Measurements from ENCODE around the gene PRKAR1B.
"Not testable (repeated sequence)": the region's sequence is repeated elsewhere in the genome, so short reads cannot be mapped to it uniquely, and the experiment has no call there.

PRKAR1B gene

DNA sequence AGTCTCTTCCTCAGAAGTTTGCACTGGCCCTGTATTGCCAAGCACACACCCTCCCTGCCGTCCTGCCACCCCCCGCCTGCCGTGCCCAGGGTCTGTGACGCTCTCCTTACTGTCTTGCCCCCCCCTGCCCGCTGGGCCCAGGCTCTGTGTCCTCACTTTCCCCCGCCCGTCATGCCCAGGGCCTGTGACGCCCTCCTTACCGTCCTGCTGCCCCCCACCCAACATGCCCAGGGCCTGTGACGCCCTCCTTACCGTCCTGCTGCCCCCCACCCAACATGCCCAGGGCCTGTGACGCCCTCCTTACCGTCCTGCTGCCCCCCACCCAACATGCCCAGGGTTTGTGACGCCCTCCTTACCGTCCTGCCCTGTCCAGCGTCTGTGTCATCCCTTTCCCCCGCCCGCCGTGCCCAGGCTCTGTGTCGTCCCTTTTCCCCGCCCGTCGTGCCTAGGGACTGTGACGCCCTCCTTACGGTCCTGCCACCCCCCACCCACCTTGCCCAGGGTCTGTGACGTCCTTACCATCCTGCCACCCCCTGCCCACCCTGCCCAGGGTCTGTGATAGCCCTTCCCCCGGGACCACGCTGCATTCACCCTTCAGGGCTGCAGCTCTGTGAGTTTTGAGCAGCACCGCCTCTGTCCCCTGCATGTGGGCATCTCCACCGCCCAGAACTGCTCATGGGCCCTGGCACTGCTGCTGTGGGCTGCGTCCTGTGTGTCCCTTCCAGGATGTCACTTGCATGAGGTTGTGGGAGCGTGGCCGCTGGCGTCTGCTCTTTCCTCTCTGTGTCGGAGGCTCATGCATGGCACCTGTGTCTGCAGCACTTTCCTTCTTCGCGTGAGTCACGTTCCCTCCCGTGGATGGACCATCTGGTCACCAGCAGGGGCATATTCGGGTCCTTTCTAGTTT, 19.3 kb upstream of the PRKAR1B start:
- H3K4me3 ChIP-seq (ENCODE audit: low read length): no peak overlapping the region
- TF ChIP-seq, protein P1, sequence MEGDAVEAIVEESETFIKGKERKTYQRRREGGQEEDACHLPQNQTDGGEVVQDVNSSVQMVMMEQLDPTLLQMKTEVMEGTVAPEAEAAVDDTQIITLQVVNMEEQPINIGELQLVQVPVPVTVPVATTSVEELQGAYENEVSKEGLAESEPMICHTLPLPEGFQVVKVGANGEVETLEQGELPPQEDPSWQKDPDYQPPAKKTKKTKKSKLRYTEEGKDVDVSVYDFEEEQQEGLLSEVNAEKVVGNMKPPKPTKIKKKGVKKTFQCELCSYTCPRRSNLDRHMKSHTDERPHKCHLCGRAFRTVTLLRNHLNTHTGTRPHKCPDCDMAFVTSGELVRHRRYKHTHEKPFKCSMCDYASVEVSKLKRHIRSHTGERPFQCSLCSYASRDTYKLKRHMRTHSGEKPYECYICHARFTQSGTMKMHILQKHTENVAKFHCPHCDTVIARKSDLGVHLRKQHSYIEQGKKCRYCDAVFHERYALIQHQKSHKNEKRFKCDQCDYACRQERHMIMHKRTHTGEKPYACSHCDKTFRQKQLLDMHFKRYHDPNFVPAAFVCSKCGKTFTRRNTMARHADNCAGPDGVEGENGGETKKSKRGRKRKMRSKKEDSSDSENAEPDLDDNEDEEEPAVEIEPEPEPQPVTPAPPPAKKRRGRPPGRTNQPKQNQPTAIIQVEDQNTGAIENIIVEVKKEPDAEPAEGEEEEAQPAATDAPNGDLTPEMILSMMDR (IDR thresholded peaks at IDR 0.05; ENCODE audit: insufficient read depth, low read depth, low read length, missing control alignments): no peak
- DNase-seq (ENCODE audit: low read depth): no peak

DNA sequence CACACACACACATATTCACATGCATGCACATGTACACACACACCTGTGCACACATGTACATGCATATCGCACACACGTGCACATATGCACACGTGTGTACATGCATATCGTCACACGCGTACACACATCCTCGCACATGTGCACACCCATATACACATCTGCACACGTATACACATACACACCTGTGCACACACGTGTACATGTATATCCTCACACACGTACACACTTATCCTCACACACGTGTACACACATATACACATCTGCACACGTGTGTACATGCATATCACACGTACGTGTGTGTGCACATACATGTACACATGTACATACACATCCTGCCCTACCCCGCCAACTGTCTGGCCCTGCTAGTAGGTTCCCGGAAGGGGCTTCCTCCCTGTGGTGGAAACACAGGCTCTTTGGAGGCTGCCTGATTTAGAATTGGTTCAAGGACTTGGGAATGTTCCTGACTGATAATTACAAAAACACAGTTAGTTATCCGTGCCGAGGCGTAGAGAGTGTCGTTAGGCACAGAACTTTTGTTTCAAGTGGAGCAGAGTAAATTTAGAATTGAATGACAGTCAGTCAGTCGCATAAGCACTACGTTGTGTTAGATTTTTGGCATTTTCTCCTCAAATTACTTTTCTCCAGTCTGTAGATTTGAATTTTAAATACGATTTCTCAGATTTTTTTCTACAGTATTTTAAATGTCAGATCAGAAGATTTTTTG, 18.5 kb upstream of the PRKAR1B start:
- TF ChIP-seq, protein P1 (IDR thresholded peaks at IDR 0.05; ENCODE audit: insufficient read depth, low read depth, low read length, missing control alignments): no peak
- no peak for DNase-seq (ENCODE audit: low read depth)
- H3K4me3 ChIP-seq (ENCODE audit: low read length): no peak overlapping the region

DNA sequence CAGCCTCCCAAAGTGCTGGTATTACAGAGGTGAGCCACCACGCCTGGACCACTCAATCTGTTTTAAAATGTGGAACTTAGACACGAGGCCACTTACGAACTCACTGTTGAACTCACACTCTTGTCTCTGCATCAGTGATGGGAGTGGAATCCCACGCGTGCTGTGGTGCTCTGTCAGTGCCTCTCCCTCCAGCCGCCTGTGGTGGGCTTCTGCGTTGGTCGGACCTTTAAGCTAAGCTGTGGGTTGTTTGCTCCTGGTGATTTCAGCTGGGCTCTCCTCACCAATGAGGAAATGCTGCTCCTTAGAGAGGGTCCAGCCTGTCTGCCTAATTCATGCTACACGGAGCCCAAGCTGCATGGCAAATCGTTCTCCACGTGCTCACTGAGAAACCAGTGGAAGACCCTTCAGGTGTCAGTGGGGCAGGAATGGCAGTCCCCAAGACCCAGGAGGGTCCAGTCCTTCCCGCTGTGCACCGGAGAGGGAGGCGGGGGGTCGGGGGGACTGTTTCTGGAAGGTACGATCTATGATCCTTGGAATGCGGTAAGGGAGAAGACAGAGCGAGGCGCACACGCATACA, 17.9 kb upstream of the PRKAR1B start:
- TF ChIP-seq, protein P1 (IDR thresholded peaks at IDR 0.05; ENCODE audit: insufficient read depth, low read depth, low read length, missing control alignments): no peak
- no peak for DNase-seq (ENCODE audit: low read depth)
- H3K4me3 ChIP-seq (ENCODE audit: low read length): no peak overlapping the region

DNA sequence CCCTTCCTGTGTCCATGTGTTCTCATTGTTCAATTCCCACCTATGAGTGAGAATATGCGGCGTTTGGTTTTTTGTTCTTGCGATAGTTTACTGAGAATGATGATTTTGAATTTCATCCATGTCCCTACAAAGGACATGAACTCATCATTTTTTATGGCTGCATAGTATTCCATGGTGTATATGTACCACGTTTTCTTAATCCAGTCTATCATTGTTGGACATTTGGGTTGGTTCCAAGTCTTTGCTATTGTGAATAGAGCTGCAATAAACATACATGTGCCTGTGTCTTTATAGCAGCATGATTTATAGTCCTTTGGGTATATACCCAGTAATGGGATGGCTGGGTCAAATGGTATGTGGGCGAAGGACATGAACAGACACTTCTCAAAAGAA, 17.0 kb upstream of the PRKAR1B start:
- not testable (repeated sequence) for H3K4me3 ChIP-seq (ENCODE audit: low read length); DNase-seq (ENCODE audit: low read depth)

DNA sequence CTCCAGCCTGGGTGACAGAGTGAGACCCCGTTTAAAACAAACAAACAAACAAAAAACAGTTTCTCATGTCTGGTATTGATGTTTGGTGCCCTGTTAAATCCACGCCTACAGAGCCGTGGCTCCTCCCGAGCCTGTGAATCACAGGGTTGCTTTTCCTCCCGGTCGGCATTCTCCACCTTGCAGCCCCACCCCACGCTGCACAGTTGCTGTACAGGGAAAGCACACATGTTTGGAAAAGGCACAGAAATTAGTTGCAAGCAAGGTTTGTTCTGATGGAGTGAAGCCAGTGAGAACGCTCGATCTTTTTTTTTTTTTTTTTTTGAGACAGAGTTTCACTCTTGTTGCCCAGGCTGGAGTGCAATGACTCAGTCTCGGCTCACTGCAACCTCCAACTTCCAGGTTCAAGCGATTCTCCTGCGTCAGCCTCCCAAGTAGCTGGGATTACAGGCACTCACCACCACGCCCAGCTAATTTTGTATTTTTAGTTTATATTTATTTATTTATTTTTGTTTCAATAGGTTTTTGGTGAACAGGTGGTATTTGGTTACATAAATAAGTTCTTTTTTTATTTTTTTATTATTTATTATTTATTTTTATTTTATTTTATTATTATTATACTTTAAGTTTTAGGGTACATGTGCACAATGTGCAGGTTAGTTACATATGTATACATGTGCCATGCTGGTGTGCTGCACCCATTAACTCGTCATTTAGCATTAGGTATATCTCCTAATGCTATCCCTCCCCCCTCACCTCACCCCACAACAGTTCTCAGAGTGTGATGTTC, 16.5 kb upstream of the PRKAR1B start:
- H3K4me3 ChIP-seq (ENCODE audit: low read length): not testable (repeated sequence)
- peak; percentile 81 for DNase-seq (ENCODE audit: low read depth)

DNA sequence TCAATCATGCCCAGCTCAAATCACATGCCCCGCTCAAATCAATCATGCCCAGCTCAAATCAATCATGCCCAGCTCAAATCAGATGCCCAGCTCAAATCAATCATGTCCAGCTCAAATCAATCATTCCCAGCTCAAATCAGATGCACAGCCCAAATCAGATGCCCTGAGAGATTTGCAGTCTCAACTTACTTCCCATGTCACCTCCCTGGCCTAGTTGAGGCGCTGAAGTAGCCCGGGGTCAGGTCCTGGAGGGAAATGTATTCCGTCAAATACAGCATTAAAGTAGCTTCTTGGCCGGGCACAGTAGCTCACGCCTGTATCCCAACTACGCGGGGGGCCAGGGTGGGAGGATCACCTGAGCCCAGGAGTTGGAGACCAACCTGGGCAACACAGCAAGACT, 15.7 kb upstream of the PRKAR1B start:
- no peak overlapping the region for H3K4me3 ChIP-seq (ENCODE audit: low read length)
- no peak for DNase-seq (ENCODE audit: low read depth)
- TF ChIP-seq, protein P1 (IDR thresholded peaks at IDR 0.05; ENCODE audit: insufficient read depth, low read depth, low read length, missing control alignments): no peak

DNA sequence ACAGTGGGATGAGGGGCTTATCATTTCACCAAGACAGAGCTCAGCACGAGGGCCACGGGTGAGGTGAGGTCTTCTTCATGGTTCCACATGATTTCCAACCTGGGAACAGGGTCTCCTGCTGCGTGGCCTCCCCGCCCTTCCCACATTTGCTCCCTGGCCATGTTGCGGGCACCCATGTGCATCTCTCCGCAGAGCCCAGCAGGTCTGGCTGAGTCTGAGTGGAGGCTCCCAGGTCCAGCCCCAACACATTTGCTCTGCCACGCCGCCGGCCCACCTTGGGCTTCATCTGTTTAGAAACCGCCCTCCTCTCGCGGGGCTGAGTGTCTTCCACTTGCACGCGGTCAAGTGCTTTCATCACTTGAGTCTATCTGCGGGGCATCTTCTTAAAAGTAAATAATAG, 14.8 kb upstream of the PRKAR1B start:
- TF ChIP-seq, protein P1 (IDR thresholded peaks at IDR 0.05; ENCODE audit: insufficient read depth, low read depth, low read length, missing control alignments): no peak
- no peak for DNase-seq (ENCODE audit: low read depth)
- no peak overlapping the region for H3K4me3 ChIP-seq (ENCODE audit: low read length)
